Transverse colon (tissue), 4 donors: Measurements from ENCODE around the gene SYAP1. TPM values are rescaled to one million over a fixed set of nuclear protein-coding genes. Genes with fewer than 3 reads are reported as not detected.
"Not testable (repeated sequence)": the region's sequence is repeated elsewhere in the genome, so short reads cannot be mapped to it uniquely, and the experiment has no call there.

Source experiments
- DNase-seq: peaks from one replicate; pipeline ENCODE4 v3.0.0-alpha.2; 2019
- H3K27ac ChIP-seq, 4 donors: fragments of 200-600 bp; sonication (generic); 2 replicates each; pipeline ENCODE4 v1.5.1; 2016 to 2018; ENCODE audit warnings: inconsistent platforms in 4 of 4
- H3K27me3 ChIP-seq: fragments of 200-600 bp; sonication (generic); 2 replicates; pipeline ENCODE4 v1.5.1; 2017; ENCODE audit warnings: inconsistent platforms
- H3K36me3 ChIP-seq, 4 donors: fragments of 200-600 bp; sonication (generic); 2 replicates each; pipeline ENCODE4 v1.5.1; 2017 to 2019; ENCODE audit warnings: inconsistent platforms in 4 of 4
- H3K4me1 ChIP-seq, 4 donors: fragments of 200-600 bp; sonication (generic); 2 replicates each; pipeline ENCODE4 v1.5.1; 2017 to 2020; ENCODE audit warnings: inconsistent platforms in 4 of 4
- H3K4me3 ChIP-seq, 4 donors: fragments of 200-600 bp; sonication (generic); 1 replicate in 1 of 4; 2 replicates in 3 of 4; pipeline versions ENCODE4 v1.5.1 to v1.6.1; 2017 to 2019; ENCODE audit warnings: inconsistent platforms in 4 of 4
- H3K9me3 ChIP-seq, 2 donors: fragments of 200-600 bp; sonication (generic); 2 replicates each; pipeline ENCODE4 v1.5.1; 2017 to 2019; ENCODE audit warnings: inconsistent platforms in 2 of 2
- CTCF ChIP-seq, 5 experiments: fragments of 200-600 bp in 3 of 5; fragments of 450-650 bp in 2 of 5; sonication (generic) in 3 of 5; IDR thresholded peaks; 1 replicate in 2 of 5; 2 replicates in 3 of 5; pipeline ENCODE4 v1.5.1; 2016 to 2017; ENCODE audit warnings: antibody characterized with exemption in 5 of 5, inconsistent platforms in 3 of 5, mild to moderate bottlenecking in 2 of 5, moderate library complexity in 1 of 5
- EP300 ChIP-seq: sonication (generic); formaldehyde crosslinking; IDR thresholded peaks from one replicate; pipeline ENCODE4 v1.6.1; 2017; ENCODE audit warnings: antibody characterized with exemption, low read depth
- POLR2A ChIP-seq: fragments of 450-650 bp; IDR thresholded peaks from one replicate; pipeline ENCODE4 v1.6.1; 2016; ENCODE audit warnings: antibody characterized with exemption, mild to moderate bottlenecking, moderate library complexity
- POLR2AphosphoS5 ChIP-seq, 3 donors: sonication (generic); formaldehyde crosslinking; IDR thresholded peaks; one replicate each; pipeline ENCODE4 v1.6.1; 2016; ENCODE audit warnings: antibody characterized with exemption in 3 of 3
- WGBS, 2 donors: methylation state at CpG; one replicate each; pipeline ENCODE4 v1.1.5; 2018; ENCODE audit warnings: low coverage in 1 of 2; 5-methylcytosine and 5-hydroxymethylcytosine counted together
- in situ Hi-C, 4 donors: fragments of 200-750 bp; cut with MboI; loops; one replicate each; pipeline versions ENCODE4 v1.15.0 to v1.15.1; 2017; ENCODE audit warnings: low sequenced_read_pairs in 3 of 4, low pct_ligation_motif_present in 1 of 4, low pct_unique_long_range_greater_than_20kb in 1 of 4
- intact Hi-C: fragments of 100-400 bp; cut with DNase I; formaldehyde crosslinking; loops from one replicate; pipeline ENCODE4 v1.15.1; 2023; ENCODE audit warnings: low total_unique reads
- total RNA-seq, 4 donors: library from RNA; depleted of rRNA; stranded (reverse); fragments of >200 nt; gene quantifications; one replicate each; pipeline ENCODE4 v1.1.0, GENCODE V29; 2016

SYAP1 gene
- total RNA-seq, 4 donors from 2014 or later = 25.3 to 34.1 (median 31.9) TPM

- WGBS, 2 donors = 18% methylated on average over 37 of the region's 67 CpGs; no CpG with 5 or more reads in 1 of the 2 donors
- intact Hi-C loops = no loop called here
- Histone ChIP-seq H3K4me3 (peak overlapping the region; percentile 57 to 87 (median 68)), H3K4me1 (peaks cover 0 to 4% (median 0%) of the 10 kb centered on the region in 4 donors), H3K9me3 (no peaks in the 10 kb centered on the region), H3K27me3 (no peaks in the 10 kb centered on the region), H3K27ac (peak overlapping the region; percentile 85 to 93 (median 90)), H3K36me3 (no peaks in the 10 kb centered on the region)
- TF ChIP-seq CTCF (IDR thresholded peaks at IDR 0.05) = no peak
- no peak for TF ChIP-seq POLR2A
- TF ChIP-seq EP300 = no peak
- no peak for TF ChIP-seq POLR2AphosphoS5 (IDR thresholded peaks at IDR 0.05)
- in situ Hi-C loops = no loop called here
- DNase-seq = peak; percentile 17
These were observed 7.4 kb upstream of the SYAP1 start for GRCh38 chrX:16711893-16712547.

GRCh38 chrX:16712548-16713155, 6.8 kb upstream of the SYAP1 start, which contains the start of gene CTPS2:
Gene CTPS2 (minus strand): TSS chrX:16712669. CDS start chrX:16702902, 9,767 bp downstream.
- peak; percentile 77 for DNase-seq
- intact Hi-C loops = no loop called here
- H3K27ac ChIP-seq = peak within 1 kb of the TSS; percentile 85 to 93 (median 90)
- H3K36me3 ChIP-seq = no peaks in the 10 kb centered on the region
- WGBS, 2 donors = 0 to 24% methylated on average over 2 to 12 of the region's 30 CpGs
- in situ Hi-C loops = no loop called here
- peak; percentile 63 to 78 (median 78) for TF ChIP-seq POLR2AphosphoS5 (IDR thresholded peaks at IDR 0.05)
- peak in 1 of 5 experiments; percentile 30 for TF ChIP-seq CTCF (IDR thresholded peaks at IDR 0.05)
- peak; percentile 69 for TF ChIP-seq POLR2A
- TF ChIP-seq EP300 = no peak
- no peaks in the 10 kb centered on the region for H3K9me3 ChIP-seq
- no peaks in the 10 kb centered on the region for H3K27me3 ChIP-seq
- peaks cover 0 to 4% (median 0%) of the 10 kb centered on the region in 4 donors for H3K4me1 ChIP-seq
- H3K4me3 ChIP-seq = peak within 1 kb of the TSS; percentile 57 to 87 (median 68)

- DNase-seq = no peak
- no peaks in the 10 kb centered on the region for H3K9me3 ChIP-seq
- 87% methylated on average over 8 of the region's 8 CpGs; no CpG with 5 or more reads in 1 of the 2 donors for WGBS, 2 donors
- no peaks in the 10 kb centered on the region for H3K27me3 ChIP-seq
- intact Hi-C loops (no loop called here), in situ Hi-C loops (no loop called here)
- peaks cover 0 to 4% (median 0%) of the 10 kb centered on the region in 4 donors for H3K4me1 ChIP-seq
- no peak overlapping the region for H3K4me3 ChIP-seq
- H3K36me3 ChIP-seq = no peaks in the 10 kb centered on the region
- no peak overlapping the region for H3K27ac ChIP-seq
- no peak for TF ChIP-seq POLR2AphosphoS5 (IDR thresholded peaks at IDR 0.05)
- TF ChIP-seq CTCF (IDR thresholded peaks at IDR 0.05) = no peak
- TF ChIP-seq EP300 = no peak
- no peak for TF ChIP-seq POLR2A
These were observed 4.9 kb upstream of the SYAP1 start for GRCh38 chrX:16714504-16714903.

- H3K4me3 ChIP-seq, DNase-seq, in situ Hi-C loops, H3K9me3 ChIP-seq, H3K36me3 ChIP-seq, H3K27ac ChIP-seq, H3K27me3 ChIP-seq: not testable (repeated sequence)
- peaks cover 0 to 10% (median 5%) of the 10 kb centered on the region in 4 donors for H3K4me1 ChIP-seq
- intact Hi-C loops = loop anchor here (5.0 kb wide), 1 partner anchor 442 kb away; no protein-coding TSS in a partner anchor
- WGBS, 2 donors = 92% methylated on average over 6 of the region's 6 CpGs; no CpG with 5 or more reads in 1 of the 2 donors
These were observed 3.8 kb upstream of the SYAP1 start for GRCh38 chrX:16715638-16716037.

GRCh38 chrX:16716451-16716850, 3.0 kb upstream of the SYAP1 start:
- H3K27me3 ChIP-seq, in situ Hi-C loops, DNase-seq, H3K36me3 ChIP-seq, H3K9me3 ChIP-seq, H3K27ac ChIP-seq, H3K4me3 ChIP-seq: not testable (repeated sequence)
- peaks cover 6 to 13% (median 10%) of the 10 kb centered on the region in 4 donors for H3K4me1 ChIP-seq
- WGBS, 2 donors = 88% methylated on average over 6 of the region's 6 CpGs; no CpG with 5 or more reads in 1 of the 2 donors
- intact Hi-C loops = loop anchor here (5.0 kb wide), 1 partner anchor 441 kb away; no protein-coding TSS in a partner anchor
